Fibroblast of villous mesenchyme (primary cell): ENCODE data around the gene SECISBP2. TPM values are rescaled to one million over a fixed set of nuclear protein-coding genes. Genes with fewer than 3 reads are reported as not detected.

ENCODE experiments used
- DNase-seq: peaks from one replicate; pipeline ENCODE4 v3.0.0-alpha.2; 2010; ENCODE audit warnings: low read depth
- H3K4me3 ChIP-seq: 2 replicates; pipeline ENCODE4 v1.5.1; 2011; ENCODE audit warnings: low read depth, mild to moderate bottlenecking, low read length
- CTCF ChIP-seq: IDR thresholded peaks from 2 replicates; pipeline ENCODE4 v1.5.1; 2012; ENCODE audit warnings: low read depth, mild to moderate bottlenecking, low read length; ENCODE audit not compliant: insufficient read depth
- total RNA-seq: library from RNA; depleted of rRNA; stranded (reverse); fragments of >200 nt; gene quantifications from 2 replicates; pipeline ENCODE4 v1.2.3, GENCODE V29; 2012

Gene SECISBP2
- total RNA-seq, 1 donor = 23.3 TPM

- TF ChIP-seq CTCF = no peak
- no peak for DNase-seq
- H3K4me3 ChIP-seq = no peak overlapping the region
Observed at GRCh38 chr9:89363921-89364665, 45.8 kb downstream of the SECISBP2 start.

GRCh38 chr9:89364666-89365531 is 46.6 kb downstream of the SECISBP2 start:
- H3K4me3 ChIP-seq = no peak overlapping the region
- TF ChIP-seq CTCF = no peak
- no peak for DNase-seq

GRCh38 chr9:89365532-89365912 is 47.2 kb downstream of the SECISBP2 start:
- no peak for DNase-seq
- TF ChIP-seq CTCF = no peak
- no peak overlapping the region for H3K4me3 ChIP-seq

- H3K4me3 ChIP-seq = no peak overlapping the region
- no peak for DNase-seq
- TF ChIP-seq CTCF = no peak
Observed at GRCh38 chr9:89366711-89367110, 48.4 kb downstream of the SECISBP2 start.

GRCh38 chr9:89367281-89367680 is 49.0 kb downstream of the SECISBP2 start:
- DNase-seq = no peak
- no peak for TF ChIP-seq CTCF
- no peak overlapping the region for H3K4me3 ChIP-seq

- no peak overlapping the region for H3K4me3 ChIP-seq
- TF ChIP-seq CTCF = no peak
- DNase-seq = no peak
Observed at GRCh38 chr9:89367726-89368437, 49.6 kb downstream of the SECISBP2 start.
